IPS-18c (cell line): Measurements from ENCODE around the gene DNAJA4.

ENCODE experiments used
- H3K4me3 ChIP-seq: 2 replicates; pipeline ENCODE4 v1.7.0; 2013; ENCODE audit warnings: low read depth, mild to moderate bottlenecking, low read length, moderate library complexity; ENCODE audit not compliant: insufficient read depth
- H3K9me3 ChIP-seq: one replicate; pipeline ENCODE4 v1.6.1; 2013; ENCODE audit warnings: mild to moderate bottlenecking, low read length, moderate library complexity; ENCODE audit not compliant: control insufficient read depth, insufficient read depth

DNAJA4 gene

GRCh38 chr15:78301828-78302227 is 37.5 kb downstream of the DNAJA4 start:
- Histone ChIP-seq H3K9me3 (peaks cover 3% of the 10 kb centered on the region), H3K4me3 (no peak overlapping the region)

- H3K4me3 ChIP-seq, result no peak overlapping the region
- peaks cover 3% of the 10 kb centered on the region for H3K9me3 ChIP-seq
These were observed 38.4 kb downstream of the DNAJA4 start for GRCh38 chr15:78302579-78303312.

DNA sequence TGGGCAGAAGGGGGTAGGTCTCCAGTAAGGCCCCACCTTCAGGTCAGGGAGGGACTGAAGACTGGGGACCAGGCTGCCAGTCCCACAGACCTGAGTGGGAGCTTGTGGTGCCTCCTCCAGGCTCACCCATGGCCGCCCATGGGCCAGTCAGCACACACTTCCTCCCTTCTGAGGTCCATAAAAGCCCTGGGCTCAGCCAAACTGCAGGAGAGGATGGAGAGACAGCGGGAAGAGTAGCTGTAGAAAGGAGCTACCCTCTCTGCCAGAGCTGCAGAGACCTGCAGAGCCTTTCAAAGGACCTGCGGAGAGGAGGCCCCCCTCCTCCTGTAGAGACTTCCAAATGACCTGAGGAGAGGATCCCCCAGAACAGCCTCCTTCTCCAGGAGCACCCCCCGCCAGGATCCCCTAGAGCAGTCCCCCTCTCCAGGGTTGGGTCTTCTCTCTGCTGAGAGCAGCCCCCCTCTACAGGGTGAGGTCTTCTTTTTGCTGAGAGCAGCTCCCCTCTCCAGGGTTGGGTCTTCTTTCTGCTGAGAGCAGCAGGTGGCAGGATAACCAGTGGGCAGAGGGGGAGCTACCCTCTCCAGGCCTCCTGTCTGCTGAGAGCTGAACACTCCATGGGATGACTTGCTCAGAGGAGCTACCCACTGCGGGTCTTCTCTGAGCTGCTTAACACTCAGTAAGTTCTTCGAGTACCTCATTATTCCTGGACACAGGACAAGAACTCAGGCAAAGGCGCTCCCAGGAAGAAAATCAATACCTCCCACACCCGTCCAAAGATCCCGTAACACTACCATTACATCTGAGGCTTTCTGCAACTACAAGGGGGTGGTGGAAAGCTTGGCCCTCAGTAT is 40.1 kb downstream of the DNAJA4 start:
- Histone ChIP-seq H3K9me3 (peaks cover 3% of the 10 kb centered on the region), H3K4me3 (no peak overlapping the region)

GRCh38 chr15:78306176-78306774 is 41.9 kb downstream of the DNAJA4 start:
- Histone ChIP-seq H3K4me3 (no peak overlapping the region), H3K9me3 (peaks cover 3% of the 10 kb centered on the region)

DNA sequence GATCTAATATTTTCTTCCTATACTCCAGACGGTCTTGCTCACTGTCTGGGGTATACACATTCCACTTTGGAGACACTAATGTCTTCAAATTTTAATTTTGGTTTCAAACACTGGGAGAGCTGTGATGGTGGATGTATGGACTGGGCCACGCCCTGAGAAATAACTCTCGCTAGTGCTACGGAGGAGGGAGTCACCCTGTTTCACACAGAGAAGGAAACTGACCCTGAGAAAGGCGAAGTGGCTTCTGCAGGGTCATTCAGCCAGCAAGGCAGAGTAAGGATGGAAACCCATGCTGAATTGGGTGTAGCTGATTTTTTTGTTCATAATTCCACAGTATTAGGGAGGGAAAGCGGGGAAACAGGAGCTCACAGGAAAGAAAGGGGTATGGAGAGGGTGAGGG is 43.6 kb downstream of the DNAJA4 start:
- Histone ChIP-seq H3K9me3 (peaks cover 3% of the 10 kb centered on the region), H3K4me3 (no peak overlapping the region)

- Histone ChIP-seq H3K4me3 (no peak overlapping the region), H3K9me3 (no peaks in the 10 kb centered on the region)
These were observed 44.2 kb downstream of the DNAJA4 start for GRCh38 chr15:78308422-78309032.

- H3K4me3 ChIP-seq, result no peak overlapping the region
- H3K9me3 ChIP-seq, result no peaks in the 10 kb centered on the region
These were observed 46.9 kb downstream of the DNAJA4 start for GRCh38 chr15:78311292-78311691.

GRCh38 chr15:78312536-78312935 is 48.2 kb downstream of the DNAJA4 start:
- no peak overlapping the region for H3K4me3 ChIP-seq
- no peaks in the 10 kb centered on the region for H3K9me3 ChIP-seq

DNA sequence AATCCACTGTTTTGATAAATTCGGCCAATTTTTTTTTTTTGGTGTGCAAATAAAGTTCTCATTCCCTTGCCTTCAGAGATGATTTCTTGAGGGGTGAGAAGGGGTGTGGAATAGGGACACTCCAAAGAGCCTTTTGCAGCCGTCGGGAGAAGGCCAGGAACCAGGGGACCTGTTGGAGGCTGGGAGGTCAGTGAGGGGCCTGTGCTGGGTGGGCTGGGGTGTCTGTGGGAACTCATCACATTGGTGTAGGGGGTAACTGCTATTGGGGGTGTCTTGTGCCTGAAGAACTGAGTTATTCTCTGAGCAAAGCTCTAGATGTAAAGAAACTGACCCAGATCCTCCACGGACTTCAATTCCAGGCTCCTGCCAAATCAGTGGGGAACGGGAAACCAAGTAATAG is 48.6 kb downstream of the DNAJA4 start:
- Histone ChIP-seq H3K4me3 (no peak overlapping the region), H3K9me3 (no peaks in the 10 kb centered on the region)

DNA sequence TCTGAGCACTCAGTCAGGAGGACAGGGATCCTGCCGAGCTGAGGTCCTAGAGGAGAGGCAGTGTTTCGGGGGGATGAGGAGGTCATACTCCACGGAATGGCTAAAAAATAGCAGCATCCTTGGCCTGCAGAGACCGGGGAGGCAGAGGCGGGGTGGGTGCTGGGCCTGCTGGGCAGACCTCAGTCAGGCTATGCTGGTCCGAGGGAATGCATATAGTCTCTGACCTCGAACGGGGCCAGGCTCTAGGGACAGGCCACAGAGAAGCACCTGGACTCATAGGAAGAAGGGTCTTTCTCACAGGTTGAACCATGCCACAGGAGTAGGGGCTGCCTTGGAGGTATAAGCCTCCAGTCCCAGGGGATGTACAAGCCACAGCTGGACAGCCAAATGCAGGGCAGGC is 49.0 kb downstream of the DNAJA4 start:
- H3K4me3 ChIP-seq, result no peak overlapping the region
- no peaks in the 10 kb centered on the region for H3K9me3 ChIP-seq

- no peaks in the 10 kb centered on the region for H3K9me3 ChIP-seq
- H3K4me3 ChIP-seq, result no peak overlapping the region
These were observed 49.8 kb downstream of the DNAJA4 start for GRCh38 chr15:78314181-78314581.

- no peaks in the 10 kb centered on the region for H3K9me3 ChIP-seq
- no peak overlapping the region for H3K4me3 ChIP-seq
These were observed 51.4 kb downstream of the DNAJA4 start for GRCh38 chr15:78315686-78316282.

GRCh38 chr15:78316283-78317083 is 52.1 kb downstream of the DNAJA4 start:
- no peaks in the 10 kb centered on the region for H3K9me3 ChIP-seq
- H3K4me3 ChIP-seq, result no peak overlapping the region

GRCh38 chr15:78317145-78317836 is 52.9 kb downstream of the DNAJA4 start:
- H3K9me3 ChIP-seq, result no peaks in the 10 kb centered on the region
- H3K4me3 ChIP-seq, result no peak overlapping the region

DNA sequence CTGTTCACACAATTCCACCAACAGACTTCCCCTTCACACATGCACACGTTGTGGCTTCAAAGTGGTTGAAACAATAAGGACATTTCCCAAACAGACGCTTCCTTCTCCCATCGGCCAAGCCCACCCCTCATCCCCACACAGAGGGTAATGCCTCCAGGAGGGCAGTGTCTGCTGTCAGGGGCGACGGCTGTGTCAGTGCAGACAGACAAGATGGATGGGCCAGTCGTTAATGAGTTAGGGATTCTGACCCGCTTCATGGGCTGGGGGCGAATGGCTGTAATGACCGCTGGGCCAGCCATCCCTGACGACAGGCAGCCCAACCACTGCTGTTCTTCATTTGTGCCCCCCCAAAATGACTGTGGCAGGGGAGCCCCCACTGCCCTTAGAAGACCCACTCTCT is 55.2 kb downstream of the DNAJA4 start:
- Histone ChIP-seq H3K4me3 (no peak overlapping the region), H3K9me3 (no peaks in the 10 kb centered on the region)

DNA sequence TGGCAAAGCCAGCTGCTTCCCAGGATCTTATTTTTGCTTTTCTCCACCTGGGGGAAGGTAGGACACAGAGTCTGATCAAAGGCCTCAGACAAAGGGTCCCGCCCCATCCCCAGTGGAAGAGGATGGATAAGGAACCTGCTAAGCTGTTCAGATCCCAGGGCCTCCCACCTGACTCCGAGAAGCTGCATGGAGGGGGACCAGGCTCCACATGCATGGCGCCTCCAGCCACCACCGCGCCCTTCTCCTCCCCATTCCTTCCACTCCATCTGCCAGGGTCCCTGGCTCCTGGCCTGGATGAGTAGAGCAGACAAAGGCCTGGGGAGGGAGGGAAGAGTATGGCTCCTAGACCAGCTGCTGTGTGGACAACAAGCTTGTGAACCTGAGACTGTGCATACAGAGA is 55.8 kb downstream of the DNAJA4 start:
- Histone ChIP-seq H3K4me3 (no peak overlapping the region), H3K9me3 (no peaks in the 10 kb centered on the region)
